HEK293 (cell line): ENCODE data around the gene LSM7.

ENCODE experiments used
- KLF10 ChIP-seq: fragments of 450-650 bp; IDR thresholded peaks from 2 replicates; pipeline ENCODE4 v1.5.1; 2018; ENCODE audit warnings: missing biosample characterization, mild to moderate bottlenecking, missing genetic modification characterization
- REPIN1 ChIP-seq: fragments of 450-650 bp; formaldehyde crosslinking; IDR thresholded peaks from 2 replicates; pipeline ENCODE4 v1.5.1; 2017; ENCODE audit warnings: missing biosample characterization, missing genetic modification characterization, low read depth
- REST ChIP-seq: fragments of 450-650 bp; formaldehyde crosslinking; IDR thresholded peaks from 2 replicates; pipeline ENCODE4 v1.5.1; 2016; ENCODE audit warnings: missing biosample characterization, missing genetic modification characterization
- ZBTB8A ChIP-seq: fragments of 450-650 bp; formaldehyde crosslinking; IDR thresholded peaks from 2 replicates; pipeline ENCODE4 v1.5.1; 2016; ENCODE audit warnings: missing biosample characterization, missing genetic modification characterization
- ZNF132 ChIP-seq: fragments of 450-650 bp; formaldehyde crosslinking; IDR thresholded peaks from 2 replicates; pipeline ENCODE4 v1.5.1; 2017; ENCODE audit warnings: missing biosample characterization, missing genetic modification characterization, borderline replicate concordance
- ZNF280D ChIP-seq: fragments of 450-650 bp; formaldehyde crosslinking; IDR thresholded peaks from 2 replicates; pipeline ENCODE4 v1.5.1; 2016; ENCODE audit warnings: missing biosample characterization, missing genetic modification characterization
- ZSCAN23 ChIP-seq: fragments of 450-650 bp; formaldehyde crosslinking; IDR thresholded peaks from 2 replicates; pipeline ENCODE4 v1.5.1; 2016; ENCODE audit warnings: missing biosample characterization, missing genetic modification characterization
- TF ChIP-seq, protein P1 (sequence below): fragments of 450-650 bp; formaldehyde crosslinking; IDR thresholded peaks from 2 replicates; pipeline ENCODE4 v1.5.1; 2016; ENCODE audit warnings: missing biosample characterization, missing genetic modification characterization

- TF ChIP-seq KLF10 (tag by site-specific recombination) (no peak), REST (tag by site-specific recombination) (no peak), ZSCAN23 (tag by site-specific recombination) (no peak), ZNF132 (tag by site-specific recombination) (no peak), REPIN1 (tag by site-specific recombination) (no peak), ZBTB8A (tag by site-specific recombination) (no peak), ZNF280D (tag by site-specific recombination) (no peak)
- TF ChIP-seq, protein P1, sequence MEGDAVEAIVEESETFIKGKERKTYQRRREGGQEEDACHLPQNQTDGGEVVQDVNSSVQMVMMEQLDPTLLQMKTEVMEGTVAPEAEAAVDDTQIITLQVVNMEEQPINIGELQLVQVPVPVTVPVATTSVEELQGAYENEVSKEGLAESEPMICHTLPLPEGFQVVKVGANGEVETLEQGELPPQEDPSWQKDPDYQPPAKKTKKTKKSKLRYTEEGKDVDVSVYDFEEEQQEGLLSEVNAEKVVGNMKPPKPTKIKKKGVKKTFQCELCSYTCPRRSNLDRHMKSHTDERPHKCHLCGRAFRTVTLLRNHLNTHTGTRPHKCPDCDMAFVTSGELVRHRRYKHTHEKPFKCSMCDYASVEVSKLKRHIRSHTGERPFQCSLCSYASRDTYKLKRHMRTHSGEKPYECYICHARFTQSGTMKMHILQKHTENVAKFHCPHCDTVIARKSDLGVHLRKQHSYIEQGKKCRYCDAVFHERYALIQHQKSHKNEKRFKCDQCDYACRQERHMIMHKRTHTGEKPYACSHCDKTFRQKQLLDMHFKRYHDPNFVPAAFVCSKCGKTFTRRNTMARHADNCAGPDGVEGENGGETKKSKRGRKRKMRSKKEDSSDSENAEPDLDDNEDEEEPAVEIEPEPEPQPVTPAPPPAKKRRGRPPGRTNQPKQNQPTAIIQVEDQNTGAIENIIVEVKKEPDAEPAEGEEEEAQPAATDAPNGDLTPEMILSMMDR: no peak
Observed at GRCh38 chr19:2277138-2277537, 51.2 kb downstream of the LSM7 start.
